HL-60/S4 treated with retinoic acid at 250 ng/mL for 4 days and 3 days (cell line): ENCODE measurements around the gene ROS1.
"Not testable (repeated sequence)": the region's sequence is repeated elsewhere in the genome, so short reads cannot be mapped to it uniquely, and the experiment has no call there.

Experiments
- in situ Hi-C: fragments of 300-500 bp; cut with MboI; formaldehyde crosslinking; loops from 2 replicates; pipeline ENCODE4 v1.7.0; 2022; ENCODE audit warnings: low sequenced_read_pairs

ROS1 gene

DNA sequence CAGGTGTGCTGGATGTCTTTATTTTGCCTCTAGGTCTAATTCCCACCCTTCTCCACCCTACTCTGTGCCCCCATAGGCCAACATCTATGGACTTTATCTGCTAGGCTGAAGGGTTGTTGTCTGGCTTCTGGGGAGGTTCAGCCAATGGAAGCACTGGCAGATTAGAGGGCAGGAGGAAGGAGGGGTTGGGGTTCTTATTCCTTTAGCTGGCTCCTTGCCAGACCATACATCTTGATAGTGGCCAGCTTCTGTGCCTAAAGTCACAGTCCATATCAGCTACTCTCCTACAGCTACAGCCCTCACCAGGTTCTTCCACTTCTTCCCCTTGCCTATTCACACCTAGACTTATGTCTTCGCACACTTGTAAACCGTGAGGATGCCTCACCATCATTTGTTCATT is 41.1 kb downstream of the ROS1 start:
- in situ Hi-C loops, result no loop called here

DNA sequence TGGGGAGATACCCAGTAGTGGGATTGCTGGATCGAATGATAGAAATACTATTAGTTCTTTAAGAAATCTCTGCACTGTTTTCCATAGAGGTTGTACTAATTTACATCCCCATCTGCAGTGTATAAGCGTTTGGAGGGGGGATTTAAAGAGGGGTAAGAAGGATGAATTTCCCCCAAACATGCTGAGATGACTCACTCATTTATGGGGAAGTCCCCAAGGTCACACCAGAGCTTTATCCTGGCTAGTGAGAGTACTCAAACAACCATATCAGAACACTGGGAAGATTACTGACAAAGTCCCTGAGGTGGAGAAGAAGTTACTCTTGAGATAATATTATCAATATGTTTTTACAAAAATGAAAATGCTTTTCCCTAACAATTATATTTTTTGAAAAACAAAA is 44.0 kb downstream of the ROS1 start:
- in situ Hi-C loops, result no loop called here

DNA sequence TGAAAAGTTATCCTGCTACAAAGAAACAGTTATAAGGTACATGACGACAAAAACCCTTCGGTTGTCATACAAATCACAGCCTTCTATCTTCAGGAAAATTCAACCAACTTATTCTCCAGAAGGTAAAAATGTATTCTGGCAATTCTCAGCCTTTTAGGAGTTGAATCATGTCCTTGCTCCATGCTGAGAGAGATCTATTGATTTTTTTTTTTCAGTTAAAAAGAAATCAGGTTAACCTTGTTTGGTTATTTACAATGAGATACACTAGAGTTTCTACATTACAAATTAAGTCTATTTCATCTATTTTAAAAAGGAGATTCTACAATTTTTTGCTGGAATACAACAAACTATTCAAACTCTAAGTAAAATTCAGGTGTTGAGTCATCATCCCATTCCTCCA is 45.4 kb downstream of the ROS1 start:
- in situ Hi-C loops, result no loop called here

DNA sequence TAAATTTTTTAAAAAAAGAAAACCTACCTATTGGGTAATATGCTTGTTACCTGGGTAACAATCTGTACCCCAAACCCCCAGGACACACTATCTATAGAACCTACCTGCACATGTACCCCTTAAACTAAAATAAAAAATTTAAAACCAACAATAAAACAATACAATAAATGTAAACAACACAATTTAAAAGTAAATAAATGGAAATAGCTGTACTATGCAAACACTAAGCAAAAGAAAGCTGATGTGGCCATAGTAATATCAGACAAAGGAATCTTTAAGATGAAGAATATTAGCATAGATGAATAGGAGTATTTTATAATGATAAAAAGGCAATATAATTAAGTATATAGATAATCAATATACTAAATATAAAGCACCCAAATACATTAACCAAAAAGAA is 50.3 kb downstream of the ROS1 start:
- in situ Hi-C loops, result no loop called here

DNA sequence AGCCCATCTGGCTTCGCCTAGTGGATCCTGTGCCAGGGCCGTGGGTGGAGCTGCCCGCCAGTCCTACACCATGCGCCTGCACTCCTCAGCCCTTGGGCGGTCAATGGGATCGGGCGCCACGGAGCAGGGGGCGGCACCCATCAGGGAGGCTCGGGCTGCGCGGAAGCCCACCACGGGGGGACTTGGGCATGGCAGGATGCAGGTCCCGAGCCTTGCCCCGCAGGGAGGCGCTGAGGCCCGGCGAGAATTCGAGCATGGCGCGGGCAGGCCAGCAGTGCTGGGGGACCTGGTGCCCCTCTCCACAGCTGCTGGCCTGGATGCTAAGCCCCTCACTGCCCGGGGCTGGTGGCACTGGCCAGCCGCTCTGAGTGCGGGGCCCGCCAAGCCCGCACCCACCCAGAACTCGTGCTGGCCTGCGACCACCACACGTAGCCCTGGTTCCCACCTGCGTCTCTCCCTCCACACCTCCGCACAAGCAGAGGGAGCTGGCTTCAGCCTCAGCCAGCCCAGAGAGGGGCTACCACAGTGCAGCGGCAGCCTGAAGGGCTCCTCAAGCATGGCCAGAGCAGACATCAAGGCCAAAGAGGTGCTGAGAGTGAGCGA is 52.4 kb downstream of the ROS1 start:
- in situ Hi-C loops, result no loop called here

DNA sequence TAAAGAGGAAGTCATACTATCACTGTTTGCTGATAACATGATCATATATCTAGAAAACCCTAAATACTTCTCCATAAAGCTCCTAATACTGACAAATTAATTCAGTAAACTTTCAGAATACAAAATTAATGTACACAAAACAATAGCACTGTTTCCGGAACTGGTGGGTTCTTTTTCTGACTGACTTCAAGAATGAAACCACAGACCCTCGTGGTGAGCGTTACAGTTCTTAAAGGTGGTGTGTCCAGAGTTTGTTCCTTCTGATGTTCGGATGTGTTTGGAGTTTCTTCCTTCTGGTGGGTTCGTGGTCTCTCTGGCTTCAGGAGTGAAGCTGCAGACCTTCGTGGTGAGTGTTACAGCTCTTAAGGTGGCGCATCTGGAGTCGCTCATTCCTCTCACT is 53.5 kb downstream of the ROS1 start:
- in situ Hi-C loops, result not testable (repeated sequence)

DNA sequence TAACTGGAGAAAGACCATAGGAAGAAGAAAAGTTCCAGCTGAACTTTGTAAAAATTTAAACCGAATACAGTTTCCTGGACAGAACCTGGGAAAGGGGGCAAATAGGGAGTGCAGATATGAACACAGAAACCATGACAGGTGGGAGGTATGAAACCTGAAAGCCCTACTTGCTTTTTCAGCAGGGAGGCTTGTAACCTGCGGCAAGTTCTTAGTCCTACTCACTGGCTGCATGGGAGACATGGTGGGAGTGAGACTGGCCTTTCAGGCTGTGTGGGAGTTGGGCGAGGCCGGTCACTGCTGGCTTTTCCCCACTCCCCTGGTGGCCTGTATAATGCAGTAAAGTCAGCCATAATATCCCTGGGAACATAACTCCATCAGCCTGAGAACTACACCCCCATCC is 54.2 kb downstream of the ROS1 start:
- in situ Hi-C loops, result no loop called here

DNA sequence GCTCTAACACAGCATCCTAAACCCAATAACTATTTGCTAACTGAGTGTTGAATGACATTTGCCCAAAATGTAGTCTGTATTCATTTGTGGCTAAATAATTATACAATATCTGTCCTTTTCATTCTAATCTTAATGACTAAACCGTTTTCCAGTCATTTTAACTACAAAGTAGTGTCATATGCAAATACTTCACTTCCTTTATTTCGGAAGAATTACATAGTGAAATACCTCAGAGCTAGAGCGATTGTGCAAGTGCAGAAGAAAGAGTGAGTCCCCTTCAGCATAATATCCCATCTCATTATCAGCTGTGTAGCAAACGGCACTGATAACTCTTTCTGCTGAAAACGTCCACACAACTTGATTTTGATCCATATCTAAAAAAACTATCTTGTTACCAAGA is 66.2 kb downstream of the ROS1 start:
- in situ Hi-C loops, result no loop called here

DNA sequence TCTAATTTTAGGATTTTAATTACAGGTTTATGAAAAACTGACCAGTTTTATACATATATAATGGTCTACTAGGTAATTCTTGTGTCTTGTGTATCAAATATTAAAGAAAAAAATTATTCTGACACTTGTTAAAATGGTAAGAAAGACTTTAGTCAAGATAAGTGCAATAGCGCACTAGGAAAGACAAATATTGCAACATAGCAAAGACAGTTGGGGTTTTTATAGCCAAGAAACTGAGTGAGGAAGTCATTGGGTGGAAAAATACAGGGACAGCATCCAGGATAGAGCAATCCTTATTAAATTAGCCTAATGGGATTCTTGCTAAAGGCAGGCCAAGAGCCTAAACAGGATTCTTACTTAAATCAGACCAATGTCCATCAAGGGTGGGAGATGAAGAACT is 71.1 kb downstream of the ROS1 start:
- in situ Hi-C loops, result no loop called here

DNA sequence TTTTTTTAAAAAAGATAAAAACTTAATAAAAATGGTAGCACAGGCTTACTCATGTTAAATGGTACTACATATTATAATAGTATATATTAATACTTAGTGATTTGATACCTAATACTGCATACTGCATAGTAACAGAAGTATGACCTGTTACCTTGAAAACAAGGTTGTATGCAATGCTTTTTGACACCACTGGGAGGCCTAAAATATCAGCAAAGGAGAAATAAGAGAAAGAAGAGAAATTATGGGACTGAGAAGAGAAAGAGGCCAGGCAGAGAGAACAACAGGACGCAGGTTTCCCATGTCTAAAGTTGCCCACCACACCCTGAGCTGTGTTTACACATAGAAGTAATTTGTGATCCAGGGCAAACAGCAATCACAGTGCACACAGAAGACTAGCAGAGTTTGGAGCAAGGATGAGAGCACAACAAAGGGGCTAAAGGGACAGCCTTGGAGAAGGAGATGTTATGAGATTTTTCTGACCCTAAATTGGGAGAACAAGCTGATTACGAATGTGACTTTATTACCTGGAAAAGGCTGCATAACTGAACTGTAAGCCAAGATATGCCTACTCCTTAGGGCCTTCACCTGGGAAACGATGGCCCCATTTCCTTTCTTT is 73.2 kb downstream of the ROS1 start:
- in situ Hi-C loops, result no loop called here

DNA sequence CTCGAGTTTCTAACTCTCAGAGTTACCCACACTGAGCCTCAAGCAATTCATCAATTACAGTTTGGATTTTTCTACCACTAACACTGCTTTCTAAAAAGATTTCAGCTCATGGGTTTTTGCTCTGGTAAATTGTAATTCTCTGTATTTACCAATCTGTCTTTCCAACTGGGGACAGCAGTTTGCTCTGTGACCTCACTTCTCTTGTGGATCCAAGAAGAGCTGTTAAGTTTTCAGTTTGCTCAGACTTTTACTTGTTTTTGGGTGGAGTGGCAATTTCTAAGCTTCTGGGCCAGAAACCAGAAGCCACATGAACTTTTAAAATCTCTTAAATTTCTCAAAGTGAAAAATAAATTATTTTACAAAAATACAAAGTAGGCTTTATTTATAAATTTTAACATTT is 74.2 kb downstream of the ROS1 start:
- in situ Hi-C loops, result no loop called here

DNA sequence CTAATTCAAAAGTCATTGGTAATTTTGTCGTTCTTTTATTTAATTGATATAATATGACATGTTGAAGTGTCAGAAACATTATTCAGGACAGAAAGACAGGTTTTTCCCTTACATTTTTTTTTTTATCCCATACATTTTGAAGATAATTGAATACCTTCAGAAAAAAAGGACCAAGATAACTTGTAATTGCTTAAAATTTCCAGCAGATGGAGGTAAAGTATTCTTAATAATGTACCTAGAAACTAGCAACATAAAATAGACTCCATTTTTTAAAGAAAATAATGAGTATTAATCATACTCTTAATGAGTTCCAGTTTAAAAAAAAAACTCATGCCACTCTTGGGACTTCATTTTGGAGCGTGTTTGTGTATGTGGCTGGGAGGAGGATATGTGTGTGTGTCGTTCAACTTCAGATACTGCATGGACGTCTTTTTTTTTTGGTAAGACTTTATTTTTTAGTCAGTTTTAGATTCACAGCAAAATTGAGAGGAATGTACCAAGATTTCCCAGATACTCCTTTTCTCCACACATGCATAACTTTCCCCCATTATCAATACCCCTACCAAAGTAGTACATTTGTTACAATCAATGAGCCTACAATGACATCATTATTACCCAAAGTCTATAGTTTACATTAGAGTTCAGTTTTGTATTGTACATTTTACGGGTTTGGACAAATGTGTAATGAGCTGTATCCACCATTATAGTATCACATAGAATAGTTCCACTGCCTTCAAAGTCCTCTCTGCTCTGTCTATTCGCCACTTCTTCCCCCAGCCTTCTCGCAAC is 79.4 kb downstream of the ROS1 start:
- in situ Hi-C loops, result no loop called here

DNA sequence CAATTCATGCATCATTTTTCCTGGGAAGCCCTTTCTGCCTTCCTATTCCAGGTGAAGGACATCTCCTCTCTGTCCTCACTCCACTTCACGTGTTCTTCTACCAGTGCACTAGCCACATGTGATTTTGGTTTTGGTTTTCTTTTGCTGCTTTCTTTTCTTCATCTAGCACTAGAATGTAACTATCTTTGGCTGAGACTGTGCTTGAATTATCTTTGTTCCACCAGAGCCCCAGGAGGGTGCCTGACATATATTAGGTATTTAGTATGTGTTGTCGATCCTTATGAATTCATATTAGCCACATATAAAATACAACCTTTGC is 80.5 kb downstream of the ROS1 start:
- in situ Hi-C loops, result no loop called here

DNA sequence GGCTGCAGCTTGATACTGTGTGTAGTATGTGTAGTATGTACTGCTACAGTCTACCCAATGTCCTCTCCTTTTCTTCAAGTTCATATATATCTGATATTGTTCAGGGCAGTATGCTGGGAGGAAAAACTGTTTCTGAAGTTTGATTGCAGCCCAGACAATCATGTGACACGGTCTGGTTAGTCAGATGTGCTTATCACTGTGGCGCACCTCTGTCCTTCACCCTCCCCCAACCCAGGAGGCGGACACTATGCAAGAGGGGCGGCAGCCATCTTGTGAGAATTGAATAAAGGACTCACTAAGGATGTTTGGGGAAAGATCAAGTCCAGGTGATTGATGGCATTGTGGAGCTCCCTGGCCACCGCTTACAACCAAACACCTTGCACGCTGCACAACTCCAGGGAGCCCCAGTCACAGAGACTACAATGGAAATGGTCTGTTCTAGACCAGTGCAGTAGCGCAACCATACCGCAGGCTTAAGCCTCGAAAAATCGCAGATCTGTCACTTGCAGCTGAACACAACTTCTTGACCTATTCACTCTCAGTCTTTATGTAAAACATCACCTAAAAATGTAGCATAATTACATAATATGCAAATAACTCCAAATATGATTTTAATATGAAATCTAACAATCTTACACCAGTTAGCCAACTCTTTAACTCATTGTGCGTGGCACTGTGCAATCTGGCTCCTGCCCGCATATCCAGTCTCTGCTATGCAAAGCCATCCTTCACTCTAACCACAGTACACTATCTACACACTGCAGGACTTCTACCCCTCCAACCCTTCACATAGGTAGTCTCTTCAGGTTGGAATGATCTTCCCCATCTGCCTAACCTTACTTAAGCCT is 81.1 kb downstream of the ROS1 start:
- in situ Hi-C loops, result no loop called here

DNA sequence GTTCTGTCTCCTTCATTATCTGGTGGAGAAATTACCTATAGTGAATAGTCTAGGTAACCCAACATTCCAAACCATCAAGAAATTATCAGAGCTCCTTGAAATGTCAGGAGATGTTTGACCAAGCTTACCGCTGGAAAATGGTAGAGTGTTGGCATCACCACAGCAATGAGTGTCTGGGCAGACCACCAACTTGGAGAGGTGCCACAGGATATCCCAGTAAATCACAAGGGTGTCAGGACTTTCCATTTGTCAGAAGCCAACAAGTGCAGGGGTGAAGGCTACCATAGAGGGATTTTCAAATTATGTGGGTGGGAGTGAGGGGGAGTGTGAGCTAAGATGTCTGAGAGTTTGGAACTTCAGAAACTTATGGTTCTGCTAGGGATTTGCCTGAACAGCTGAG is 87.2 kb downstream of the ROS1 start:
- in situ Hi-C loops, result no loop called here

DNA sequence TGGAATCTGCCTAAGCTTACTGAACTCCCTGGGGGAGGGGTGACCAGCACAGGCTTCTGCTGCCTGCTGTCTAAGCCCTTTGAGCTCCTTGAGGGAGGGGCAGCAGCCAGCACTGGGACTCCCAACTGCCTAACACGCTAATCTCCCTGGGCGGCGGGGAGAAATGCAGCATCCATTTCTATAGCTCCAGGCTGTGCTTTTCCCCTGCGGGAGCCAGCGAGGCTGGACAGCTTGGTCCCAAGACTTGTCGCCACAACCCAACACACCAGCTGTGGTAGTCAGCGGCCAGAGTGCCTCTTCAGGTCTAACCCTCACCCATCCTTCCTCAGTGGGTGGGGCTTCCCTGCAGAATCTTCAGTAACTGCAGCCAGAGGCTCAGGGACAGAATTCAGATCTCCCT is 95.8 kb downstream of the ROS1 start:
- in situ Hi-C loops, result no loop called here

DNA sequence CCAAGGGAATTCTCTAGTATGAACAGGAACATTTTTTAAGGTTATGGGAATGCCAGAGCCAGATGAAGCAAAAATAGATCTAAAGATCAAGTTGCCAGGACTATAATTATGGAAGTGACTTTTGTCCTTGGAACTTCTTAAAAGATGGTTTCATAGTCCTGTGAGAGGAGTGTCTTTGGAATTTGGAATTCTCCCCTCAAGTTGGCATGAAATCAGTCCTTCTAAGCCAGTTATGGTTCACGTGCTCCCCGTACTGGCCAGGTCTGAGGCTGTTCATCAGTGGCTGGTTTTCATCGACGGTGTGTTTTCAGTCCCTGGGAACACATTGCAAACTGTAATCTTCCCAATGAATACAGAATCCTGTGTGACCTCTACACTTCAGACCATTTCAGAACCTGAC is 97.2 kb downstream of the ROS1 start:
- in situ Hi-C loops, result no loop called here

DNA sequence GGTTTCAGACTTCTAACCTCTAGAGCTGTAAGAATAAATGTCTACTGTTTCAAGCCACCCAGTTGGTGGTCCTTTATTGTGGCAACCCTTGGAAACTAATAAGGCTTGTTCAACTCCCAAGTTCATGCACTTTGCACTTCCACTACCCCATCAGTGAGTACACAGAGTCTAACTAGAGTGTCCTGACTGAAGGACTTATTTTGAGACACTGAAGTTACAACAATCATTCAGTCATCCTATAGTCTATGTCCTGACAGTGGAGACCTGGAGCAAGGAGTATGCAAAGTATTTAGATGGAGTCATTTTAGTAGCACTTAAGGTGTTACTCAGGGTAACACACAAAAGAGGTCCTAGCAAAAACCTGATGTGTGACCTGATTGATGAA is 97.7 kb downstream of the ROS1 start:
- in situ Hi-C loops, result no loop called here

DNA sequence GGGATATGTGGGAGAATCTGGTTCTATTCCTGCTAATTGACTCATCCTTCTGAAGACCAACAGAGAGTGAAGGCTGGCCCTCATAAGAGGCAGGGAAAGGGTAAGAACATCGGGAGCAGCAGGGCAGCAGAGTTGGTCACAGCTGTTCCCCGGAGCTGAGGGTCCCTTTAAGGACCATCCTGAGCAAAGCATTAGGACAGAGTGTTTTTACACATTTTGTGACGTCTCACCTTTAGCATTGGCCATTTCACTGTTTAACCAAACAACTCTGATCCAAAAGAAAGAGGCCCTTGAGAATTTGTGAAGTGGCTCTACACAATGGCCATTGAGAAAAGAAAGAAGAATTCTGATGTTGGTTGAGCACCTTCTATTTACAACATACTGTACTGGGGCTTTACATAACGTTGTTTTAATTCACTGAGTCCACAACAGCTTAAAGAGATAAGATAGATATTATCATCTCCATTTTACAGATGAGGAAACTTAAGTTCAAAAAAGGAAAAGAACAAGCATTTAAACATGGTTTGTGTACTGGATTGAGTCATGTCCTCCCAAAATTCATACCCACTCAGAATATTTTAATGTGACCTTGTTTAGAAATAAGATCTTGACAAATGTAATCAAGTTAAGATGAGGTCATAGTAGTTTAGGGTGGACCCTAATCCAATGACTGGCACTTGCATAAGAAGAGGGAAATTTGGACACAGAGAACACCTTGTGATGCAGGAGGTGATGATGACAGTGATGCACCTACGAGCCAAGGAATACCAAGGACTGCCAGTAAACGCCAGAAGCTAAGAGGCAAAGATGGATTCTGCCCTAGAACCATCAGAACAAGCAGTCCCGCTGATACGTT is 98.4 kb downstream of the ROS1 start:
- in situ Hi-C loops, result no loop called here

DNA sequence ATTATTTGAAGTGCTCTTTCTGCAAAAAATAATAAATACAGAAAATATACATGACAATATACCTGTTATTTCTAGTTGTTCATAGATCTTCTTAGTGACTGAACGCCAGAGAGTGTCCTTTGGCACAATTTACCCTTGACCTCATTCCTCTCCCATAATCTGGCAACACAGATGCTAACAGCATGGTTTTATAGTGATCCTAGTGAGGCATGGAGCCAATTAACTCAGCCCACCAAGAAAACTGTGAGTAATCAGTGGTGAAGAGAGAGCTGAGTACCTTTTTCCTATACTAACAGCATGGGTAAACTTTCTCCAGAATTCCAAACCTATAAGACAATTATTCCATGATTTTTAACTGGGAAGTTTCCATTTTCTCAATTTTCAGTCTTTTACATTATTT is 99.3 kb downstream of the ROS1 start:
- in situ Hi-C loops, result no loop called here

DNA sequence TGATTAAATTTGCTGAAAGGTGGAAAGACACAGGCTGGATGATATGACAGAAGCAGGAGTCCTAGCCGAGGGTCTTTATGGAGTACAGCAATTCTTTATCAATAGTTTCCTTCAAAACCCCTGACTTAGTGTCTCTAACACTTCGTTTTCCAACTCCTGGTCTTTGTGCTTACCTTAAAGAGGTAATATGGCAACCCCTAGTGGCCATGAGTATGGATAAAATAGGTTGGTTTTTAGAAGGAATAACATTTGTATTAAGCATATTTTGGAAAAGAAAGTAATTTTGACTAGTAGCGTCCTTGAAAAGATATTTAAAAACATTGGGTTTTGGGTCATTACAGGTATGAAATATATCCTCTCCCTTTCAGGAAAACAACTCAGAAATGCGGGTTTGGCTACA is 108.5 kb downstream of the ROS1 start:
- in situ Hi-C loops, result no loop called here
